A673 (cell line): ENCODE results near the gene CD302. TPM values are rescaled to one million over a fixed set of nuclear protein-coding genes. Genes with fewer than 3 reads are reported as not detected.

Experiments used
- BruUV-seq: library from RNA; stranded (reverse); fragments of 400-500 nt; replicated peaks from 2 replicates; lab custom pipeline; 2021; lab: Mats Ljungman, UMichigan
- CTCF ChIA-PET: fragments of 300-600 bp; sonication (Branson Sonifier 250); formaldehyde crosslinking; loops from one replicate; lab custom pipeline; 2022; ENCODE audit warnings: antibody characterized with exemption; lab: Charles Lee
- POLR2A ChIA-PET: fragments of 300-600 bp; sonication (Branson Sonifier 250); formaldehyde crosslinking; loops from one replicate; lab custom pipeline; 2022; ENCODE audit warnings: antibody characterized with exemption; ENCODE audit not compliant: low non-redundant PET; lab: Charles Lee
- DNase-seq: peaks from one replicate; pipeline ENCODE4 v3.0.0-alpha.2; 2015; ENCODE audit warnings: low spot score
- H3K27ac ChIP-seq: fragments of 200-600 bp; sonication (generic); 2 replicates; pipeline ENCODE4 v1.5.1; 2016; ENCODE audit warnings: mixed run types, low read depth, mild to moderate bottlenecking, mixed read lengths, antibody characterized with exemption, low read length; ENCODE audit not compliant: poor library complexity, severe bottlenecking
- H3K27me3 ChIP-seq: fragments of 200-600 bp; sonication (generic); replicated peaks from 2 replicates; pipeline ENCODE4 v1.6.1; 2017; ENCODE audit warnings: mixed run types, low read depth, mild to moderate bottlenecking, mixed read lengths, antibody characterized with exemption, low read length; ENCODE audit not compliant: insufficient read depth, poor library complexity
- H3K36me3 ChIP-seq: fragments of 200-600 bp; sonication (generic); 2 replicates; pipeline ENCODE4 v1.6.1; 2016; ENCODE audit warnings: mixed run types, mild to moderate bottlenecking, mixed read lengths, antibody characterized with exemption, low read length; ENCODE audit not compliant: insufficient read depth, poor library complexity, severe bottlenecking
- H3K4me1 ChIP-seq: fragments of 200-600 bp; sonication (generic); 2 replicates; pipeline ENCODE4 v1.6.1; 2017; ENCODE audit warnings: mixed run types, mild to moderate bottlenecking, mixed read lengths, antibody characterized with exemption, low read length; ENCODE audit not compliant: insufficient read depth, poor library complexity, severe bottlenecking
- H3K4me3 ChIP-seq: fragments of 200-600 bp; sonication (generic); 2 replicates; pipeline ENCODE4 v1.5.1; 2016; ENCODE audit warnings: low read depth, mixed run types, mild to moderate bottlenecking, mixed read lengths, low read length; ENCODE audit not compliant: poor library complexity, severe bottlenecking
- H3K9me3 ChIP-seq: fragments of 200-600 bp; sonication (generic); 2 replicates; pipeline ENCODE4 v1.6.1; 2016; ENCODE audit warnings: mixed run types, low read depth, mild to moderate bottlenecking, mixed read lengths, antibody characterized with exemption, low read length; ENCODE audit not compliant: poor library complexity, severe bottlenecking
- CTCF ChIP-seq: fragments of 300-800, 200-600 bp; sonication (generic); conservative IDR thresholded peaks from 2 replicates; pipeline ENCODE4 v1.5.1; 2017; ENCODE audit warnings: low read depth, mild to moderate bottlenecking, antibody characterized with exemption, low read length, moderate library complexity, mixed read lengths
- EZH2 ChIP-seq: fragments of 200-600 bp; sonication (generic); IDR thresholded peaks from 2 replicates; pipeline ENCODE4 v1.6.1; 2017; ENCODE audit warnings: borderline replicate concordance, low read depth, mild to moderate bottlenecking, mixed read lengths, antibody characterized with exemption, low read length; ENCODE audit not compliant: poor library complexity, severe bottlenecking
- intact Hi-C: fragments of 100-400 bp; cut with micrococcal nuclease; formaldehyde crosslinking; loops from one replicate; pipeline ENCODE4 v1.10.0; 2022; ENCODE audit not compliant: unreplicated experiment
- total RNA-seq: library from RNA; stranded (reverse); gene quantifications from 2 replicates; pipeline ENCODE4 v1.2.3, GENCODE V29; 2021

CD302 gene
- total RNA-seq, 1 experiment from 2014 or later: 0.24 TPM

- DNase-seq: no peak
- Histone ChIP-seq H3K27ac (no peak overlapping the region), H3K27me3 (no peaks in the 10 kb centered on the region), H3K9me3 (no peaks in the 10 kb centered on the region), H3K36me3 (no peaks in the 10 kb centered on the region), H3K4me1 (no peaks in the 10 kb centered on the region), H3K4me3 (no peak overlapping the region)
- ChIA-PET CTCF (no interaction called here), POLR2A (no interaction called here)
- no peak for TF ChIP-seq CTCF
- TF ChIP-seq EZH2: no peak
- no TSS peak for BruUV-seq
- intact Hi-C loops: no loop called here
Observed at GRCh38 chr2:159776321-159776720, 21.7 kb downstream of the CD302 start.

- BruUV-seq: no TSS peak
- H3K27ac ChIP-seq: no peak overlapping the region
- no peak overlapping the region for H3K4me3 ChIP-seq
- intact Hi-C loops: no loop called here
- TF ChIP-seq EZH2: no peak
- no peak for TF ChIP-seq CTCF
- no peak for DNase-seq
- H3K9me3 ChIP-seq: no peaks in the 10 kb centered on the region
- CTCF ChIA-PET: no interaction called here
- POLR2A ChIA-PET: no interaction called here
- H3K36me3 ChIP-seq: no peaks in the 10 kb centered on the region
- H3K4me1 ChIP-seq: no peaks in the 10 kb centered on the region
- no peaks in the 10 kb centered on the region for H3K27me3 ChIP-seq
Observed at GRCh38 chr2:159775021-159775420, 23.0 kb downstream of the CD302 start.

GRCh38 chr2:159774370-159774990 lies 23.5 kb downstream of the CD302 start:
- TF ChIP-seq EZH2 (no peak), CTCF (no peak)
- H3K4me1 ChIP-seq: no peaks in the 10 kb centered on the region
- ChIA-PET CTCF (no interaction called here), POLR2A (no interaction called here)
- H3K9me3 ChIP-seq: no peaks in the 10 kb centered on the region
- no peak overlapping the region for H3K4me3 ChIP-seq
- H3K27ac ChIP-seq: no peak overlapping the region
- DNase-seq: no peak
- H3K27me3 ChIP-seq: no peaks in the 10 kb centered on the region
- H3K36me3 ChIP-seq: no peaks in the 10 kb centered on the region
- intact Hi-C loops: no loop called here
- BruUV-seq: no TSS peak
